ENCODE measurements around the gene STK38.

The STK38 gene

DNA sequence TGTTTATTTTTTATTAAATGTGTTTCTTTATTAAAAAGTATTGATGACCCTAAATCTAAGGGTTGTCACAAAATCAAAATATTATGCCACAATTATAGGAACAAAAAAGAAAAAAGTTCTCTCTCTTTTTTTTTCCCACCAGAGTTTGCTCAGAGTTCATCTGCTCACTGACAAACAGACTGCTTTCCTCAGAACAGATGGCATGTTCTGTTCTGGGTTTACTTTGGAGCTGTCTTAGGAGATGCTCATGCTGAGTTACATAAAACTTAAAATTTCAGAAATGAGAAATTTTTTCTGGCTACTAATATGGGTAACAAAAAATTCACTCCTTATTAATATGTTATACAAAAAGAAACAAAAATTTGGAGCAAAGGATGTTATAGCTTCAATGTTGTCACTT, 30.3 kb downstream of the STK38 start:
- H3K27ac ChIP-seq: no peak overlapping the region
- TF ChIP-seq, protein P1, sequence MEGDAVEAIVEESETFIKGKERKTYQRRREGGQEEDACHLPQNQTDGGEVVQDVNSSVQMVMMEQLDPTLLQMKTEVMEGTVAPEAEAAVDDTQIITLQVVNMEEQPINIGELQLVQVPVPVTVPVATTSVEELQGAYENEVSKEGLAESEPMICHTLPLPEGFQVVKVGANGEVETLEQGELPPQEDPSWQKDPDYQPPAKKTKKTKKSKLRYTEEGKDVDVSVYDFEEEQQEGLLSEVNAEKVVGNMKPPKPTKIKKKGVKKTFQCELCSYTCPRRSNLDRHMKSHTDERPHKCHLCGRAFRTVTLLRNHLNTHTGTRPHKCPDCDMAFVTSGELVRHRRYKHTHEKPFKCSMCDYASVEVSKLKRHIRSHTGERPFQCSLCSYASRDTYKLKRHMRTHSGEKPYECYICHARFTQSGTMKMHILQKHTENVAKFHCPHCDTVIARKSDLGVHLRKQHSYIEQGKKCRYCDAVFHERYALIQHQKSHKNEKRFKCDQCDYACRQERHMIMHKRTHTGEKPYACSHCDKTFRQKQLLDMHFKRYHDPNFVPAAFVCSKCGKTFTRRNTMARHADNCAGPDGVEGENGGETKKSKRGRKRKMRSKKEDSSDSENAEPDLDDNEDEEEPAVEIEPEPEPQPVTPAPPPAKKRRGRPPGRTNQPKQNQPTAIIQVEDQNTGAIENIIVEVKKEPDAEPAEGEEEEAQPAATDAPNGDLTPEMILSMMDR (IDR thresholded peaks at IDR 0.05; ENCODE audit: low read depth, low read length): no peak
- no peaks in the 10 kb centered on the region for H3K27me3 ChIP-seq (ENCODE audit: insufficient read depth, low read depth, severe bottlenecking)
- H3K36me3 ChIP-seq: peaks cover 67% of the 10 kb centered on the region
- no peaks in the 10 kb centered on the region for H3K9me3 ChIP-seq (ENCODE audit: severe bottlenecking)
- DNase-seq: no peak
- no peak overlapping the region for H3K4me3 ChIP-seq (ENCODE audit: low read depth, low read length)

DNA sequence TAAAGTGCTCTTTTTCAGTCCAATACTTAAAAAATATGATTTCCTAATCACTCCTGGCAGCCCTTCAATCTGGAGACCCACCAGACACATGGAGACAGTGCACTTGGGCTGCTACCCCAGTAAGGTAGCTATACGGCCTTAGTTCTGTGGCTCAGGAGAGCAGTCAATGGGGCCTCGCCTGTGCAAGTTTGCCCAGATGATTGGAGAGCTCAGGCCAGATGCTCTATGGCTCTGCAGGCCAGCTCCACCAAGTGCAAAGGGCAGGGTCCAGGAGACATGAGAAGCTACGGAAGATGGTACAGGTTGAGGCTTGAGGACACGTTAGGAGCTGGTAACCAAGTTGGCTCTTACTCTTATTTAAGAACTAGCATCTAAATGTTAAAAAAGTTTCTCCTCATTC, 30.7 kb downstream of the STK38 start:
- TF ChIP-seq, protein P1 (IDR thresholded peaks at IDR 0.05; ENCODE audit: low read depth, low read length): no peak
- DNase-seq: no peak
- no peaks in the 10 kb centered on the region for H3K9me3 ChIP-seq (ENCODE audit: severe bottlenecking)
- H3K36me3 ChIP-seq: peaks cover 67% of the 10 kb centered on the region
- no peaks in the 10 kb centered on the region for H3K27me3 ChIP-seq (ENCODE audit: insufficient read depth, low read depth, severe bottlenecking)
- H3K27ac ChIP-seq: no peak overlapping the region
- no peak overlapping the region for H3K4me3 ChIP-seq (ENCODE audit: low read depth, low read length)

DNA sequence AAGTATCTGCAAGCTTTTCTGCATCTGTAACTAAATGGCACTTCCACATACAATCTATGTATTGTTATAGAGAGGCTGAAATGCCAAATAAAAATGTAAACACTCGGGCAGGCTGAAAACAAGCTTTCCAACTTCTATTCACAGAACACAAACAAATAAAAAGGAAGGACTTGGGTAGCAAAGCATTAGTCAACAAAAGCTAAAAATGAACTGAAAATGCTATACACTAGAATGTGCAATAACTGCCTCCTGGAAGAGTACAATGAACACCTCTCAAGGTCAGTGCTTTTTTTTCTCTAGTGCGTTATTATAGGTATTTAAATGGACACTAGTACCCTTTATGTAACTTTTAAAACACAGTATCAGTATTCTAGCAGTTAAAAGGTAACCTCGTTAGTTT, 31.4 kb downstream of the STK38 start:
- Histone ChIP-seq H3K27me3 (ENCODE audit: insufficient read depth, low read depth, severe bottlenecking) (no peaks in the 10 kb centered on the region), H3K4me3 (ENCODE audit: low read depth, low read length) (no peak overlapping the region), H3K36me3 (peaks cover 65% of the 10 kb centered on the region), H3K9me3 (ENCODE audit: severe bottlenecking) (no peaks in the 10 kb centered on the region), H3K27ac (no peak overlapping the region)
- TF ChIP-seq, protein P1 (IDR thresholded peaks at IDR 0.05; ENCODE audit: low read depth, low read length): no peak
- DNase-seq: no peak

DNA sequence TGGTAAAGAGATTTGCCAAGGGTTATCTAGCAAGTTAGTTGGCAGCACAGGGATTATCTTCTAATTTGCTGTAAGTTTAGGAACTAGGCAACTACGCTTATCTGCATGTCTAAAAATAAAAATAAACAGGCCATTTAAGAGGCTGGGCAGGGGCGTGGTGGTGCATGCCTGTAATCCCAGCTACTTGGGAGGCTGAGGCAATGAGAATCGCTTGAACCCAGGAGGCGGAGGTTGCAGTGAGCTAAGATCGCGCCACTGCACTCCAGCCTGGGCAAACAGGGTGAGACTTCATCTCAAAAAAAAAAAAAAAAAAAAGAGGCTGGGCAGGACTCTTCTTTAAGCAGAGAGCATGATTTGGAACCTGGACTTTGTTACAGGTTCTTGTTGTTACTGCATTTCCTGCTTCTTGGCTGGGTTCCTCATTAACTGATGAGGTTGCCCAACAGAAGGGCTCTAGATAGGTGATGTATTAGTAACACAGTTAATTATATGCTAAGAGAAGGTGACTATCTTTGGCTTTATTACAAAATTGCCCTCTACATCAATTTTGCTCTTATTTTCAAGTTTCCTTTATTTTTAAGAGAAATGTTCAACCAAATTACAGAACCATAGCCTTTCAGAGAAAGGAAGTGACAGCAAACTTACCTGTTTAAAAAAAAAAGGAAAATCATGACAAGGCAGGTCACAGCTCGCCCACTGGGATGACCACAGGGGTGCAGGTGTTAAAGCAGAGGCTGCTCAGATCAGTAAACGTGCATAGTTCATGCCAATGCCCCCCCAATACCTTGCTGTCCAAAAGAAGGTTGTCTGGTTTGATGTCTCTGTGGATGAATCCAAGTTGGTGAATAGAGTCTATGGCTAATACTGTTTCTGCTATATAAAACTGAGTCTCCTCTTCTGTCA, 32.5 kb downstream of the STK38 start:
- Histone ChIP-seq H3K36me3 (peaks cover 64% of the 10 kb centered on the region), H3K4me3 (ENCODE audit: low read depth, low read length) (no peak overlapping the region), H3K27me3 (ENCODE audit: insufficient read depth, low read depth, severe bottlenecking) (no peaks in the 10 kb centered on the region), H3K9me3 (ENCODE audit: severe bottlenecking) (peaks cover 3% of the 10 kb centered on the region), H3K27ac (no peak overlapping the region)
- DNase-seq: no peak
- TF ChIP-seq, protein P1 (IDR thresholded peaks at IDR 0.05; ENCODE audit: low read depth, low read length): no peak

DNA sequence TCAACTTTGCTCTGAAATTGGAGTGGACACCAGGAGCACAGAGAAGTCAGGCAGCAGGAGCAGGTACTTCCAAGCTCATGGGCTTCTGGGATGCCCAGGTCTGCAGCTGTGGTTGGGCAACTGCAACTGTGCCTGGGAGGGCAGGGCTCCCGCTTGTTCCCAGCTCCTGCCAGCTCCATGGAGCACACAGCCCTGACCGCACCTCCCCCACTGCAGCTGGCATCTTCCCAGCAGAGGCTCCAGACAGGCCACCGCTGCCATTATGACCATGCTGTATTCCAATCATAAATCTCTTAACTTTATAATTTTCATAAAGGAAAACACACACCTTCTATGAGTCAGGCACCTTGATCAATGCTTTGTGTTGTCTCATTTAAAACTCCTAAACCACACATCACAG, 36.9 kb downstream of the STK38 start:
- H3K27me3 ChIP-seq (ENCODE audit: insufficient read depth, low read depth, severe bottlenecking): no peaks in the 10 kb centered on the region
- peaks cover 59% of the 10 kb centered on the region for H3K36me3 ChIP-seq
- H3K27ac ChIP-seq: no peak overlapping the region
- TF ChIP-seq, protein P1 (IDR thresholded peaks at IDR 0.05; ENCODE audit: low read depth, low read length): no peak
- DNase-seq: no peak
- H3K9me3 ChIP-seq (ENCODE audit: severe bottlenecking): peaks cover 5% of the 10 kb centered on the region
- no peak overlapping the region for H3K4me3 ChIP-seq (ENCODE audit: low read depth, low read length)

Measured in WERI-Rb-1 (cell line).